GM21447 (cell line): ENCODE data around the gene WDR43.

Experiments
- ATAC-seq: cut with Tn5 transposase; IDR thresholded peaks from one replicate; pipeline ENCODE4 v1.9.1; 2021; ENCODE audit not compliant: unreplicated experiment

The WDR43 gene

GRCh38 chr2:28894470-28895188 is at the start of gene WDR43:
Gene WDR43 (plus strand): TSS chr2:28894667. CDS start chr2:28894699, 32 bp downstream.
- ATAC-seq, result peak; percentile 81

- ATAC-seq, result no peak
Measured at GRCh38 chr2:28855193-28855592, 39.3 kb upstream of the WDR43 start.

- ATAC-seq, result no peak
Measured at GRCh38 chr2:28855977-28856376, 38.5 kb upstream of the WDR43 start.

- ATAC-seq, result no peak
Measured at GRCh38 chr2:28868611-28869010, 25.9 kb upstream of the WDR43 start.

DNA sequence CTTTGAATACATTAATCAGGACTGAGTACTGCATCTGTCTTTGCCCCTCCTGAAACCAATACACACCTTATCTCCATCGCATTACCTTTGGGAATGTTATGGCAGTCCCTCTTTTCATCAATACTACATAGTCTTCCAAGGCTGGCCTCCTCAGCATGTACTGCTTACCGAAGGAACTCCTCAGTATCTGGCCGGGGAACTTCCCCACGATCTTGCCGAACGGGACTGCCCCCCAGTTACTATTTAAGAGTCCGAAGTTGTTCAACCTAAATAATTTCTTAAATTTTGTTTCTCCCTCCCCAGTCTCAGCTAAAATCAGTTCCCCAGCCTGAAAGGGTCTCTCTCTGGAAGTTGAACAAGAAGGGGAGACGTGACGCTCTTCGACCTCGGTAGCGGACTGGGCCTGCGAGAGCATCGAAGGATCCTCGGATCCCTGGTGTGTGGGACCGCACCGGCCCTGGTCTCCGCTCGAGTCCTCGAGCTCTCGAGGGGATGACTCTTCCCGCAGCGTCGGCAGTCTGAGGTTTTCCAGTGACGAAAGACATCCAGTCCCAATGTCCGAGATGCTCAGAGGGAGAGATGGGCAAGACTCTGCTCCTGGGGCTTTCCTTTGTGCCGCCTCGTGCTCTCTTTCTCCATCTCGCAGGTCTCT is 24.8 kb upstream of the WDR43 start:
- peak; percentile 23 for ATAC-seq

DNA sequence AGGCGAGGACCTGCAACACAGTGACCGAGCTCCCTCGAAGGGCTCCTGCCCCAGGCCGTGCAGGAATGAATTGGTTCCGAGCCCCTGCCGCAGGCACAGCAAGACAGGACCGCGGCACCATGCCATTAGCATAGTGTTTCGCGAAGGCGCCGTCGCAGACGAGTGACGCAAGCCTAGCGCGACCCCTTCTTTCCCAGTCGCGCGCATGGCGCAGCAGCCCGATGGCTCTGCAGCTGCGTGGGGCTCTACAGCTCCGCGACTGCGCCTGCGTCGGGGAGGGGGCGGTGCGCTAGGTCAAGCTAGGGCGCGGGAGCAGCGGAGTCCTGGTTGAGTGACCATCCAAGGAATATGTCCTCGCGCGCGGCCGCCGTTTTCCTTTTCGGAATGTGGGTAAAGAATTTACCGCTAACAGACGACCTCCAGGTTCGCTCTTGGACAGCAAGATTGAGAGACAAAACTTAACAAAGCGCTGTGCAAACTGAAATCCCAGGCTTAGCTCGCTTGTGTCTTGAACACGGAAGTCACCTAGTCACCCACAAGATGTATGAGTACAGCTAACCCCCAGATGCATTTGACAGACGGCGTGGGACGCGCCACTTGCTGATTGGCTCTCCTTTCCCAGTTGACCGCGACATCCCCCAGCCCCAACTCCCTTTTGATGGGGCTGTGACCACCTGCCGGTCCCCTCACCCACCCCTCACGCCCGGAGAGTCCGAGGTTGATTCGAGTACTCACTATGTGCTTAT is 24.1 kb upstream of the WDR43 start, which contains the start of gene TRMT61B:
TSS of gene TRMT61B (minus strand) at position 164 of the 746 bp plus-strand sequence. CDS start at position 132, 32 bp downstream.
- ATAC-seq, result peak; percentile 95

- no peak for ATAC-seq
Measured at GRCh38 chr2:28871620-28872019, 22.8 kb upstream of the WDR43 start.

- no peak for ATAC-seq
Measured at GRCh38 chr2:28880193-28880592, 14.3 kb upstream of the WDR43 start.

- ATAC-seq, result no peak
Measured at GRCh38 chr2:28893488-28893887, 979 bp upstream of the WDR43 start.

DNA sequence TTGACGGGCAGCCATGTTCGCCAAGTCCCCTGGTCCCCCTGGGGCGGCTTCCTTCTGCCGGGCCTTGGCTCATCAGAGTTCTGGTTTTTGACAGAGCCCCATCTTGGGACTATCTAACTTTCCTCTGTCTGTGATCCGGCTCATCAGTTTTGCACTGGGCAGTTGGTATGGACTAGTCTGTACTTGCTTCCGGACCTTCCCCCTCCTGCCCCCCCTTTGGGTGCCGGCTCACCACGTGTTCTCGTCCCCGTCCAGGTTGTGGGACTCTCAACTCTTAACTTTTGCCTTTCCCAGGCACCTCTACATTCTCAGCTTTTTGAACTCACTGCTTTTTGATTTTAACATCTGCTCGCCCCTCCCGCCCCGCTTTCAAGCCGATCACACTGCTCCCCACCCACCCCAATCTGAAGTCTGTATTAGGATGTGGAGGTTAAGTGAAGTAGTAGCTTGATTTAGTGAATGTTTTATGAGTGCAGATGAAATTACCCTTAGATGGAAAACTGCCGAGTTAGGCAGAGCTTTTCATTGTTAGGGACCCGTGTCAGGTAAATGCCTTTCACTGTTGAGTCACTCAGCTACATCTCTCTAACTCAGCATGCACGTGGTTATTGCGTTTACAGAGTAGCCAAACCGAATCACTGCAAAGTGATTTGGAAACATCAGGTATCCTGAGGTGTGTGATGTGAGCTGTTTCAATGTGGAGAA is 874 bp downstream of the WDR43 start:
- ATAC-seq, result peak; percentile 38

DNA sequence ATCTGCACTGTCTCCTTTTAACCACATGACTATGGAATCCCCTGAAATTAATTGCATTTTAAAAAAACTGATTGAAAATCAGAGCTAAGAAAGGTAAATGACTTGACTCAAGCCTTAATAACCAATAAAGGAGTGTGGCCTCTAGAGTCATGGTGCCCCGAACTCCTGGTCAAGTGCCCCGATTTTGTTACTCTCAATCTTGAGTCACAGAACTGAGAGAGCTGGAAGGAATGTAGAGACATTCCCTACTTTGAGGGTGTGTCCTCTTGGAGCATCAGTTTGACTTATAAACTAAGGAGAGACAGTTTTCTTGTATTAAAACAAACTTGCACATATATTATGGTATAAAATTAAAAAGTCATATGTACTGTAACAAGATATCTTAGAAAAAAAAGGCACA is 2.4 kb downstream of the WDR43 start:
- no peak for ATAC-seq

GRCh38 chr2:28898048-28898447 is 3.6 kb downstream of the WDR43 start:
- ATAC-seq, result no peak

- ATAC-seq, result no peak
Measured at GRCh38 chr2:28901202-28901601, 6.7 kb downstream of the WDR43 start.

DNA sequence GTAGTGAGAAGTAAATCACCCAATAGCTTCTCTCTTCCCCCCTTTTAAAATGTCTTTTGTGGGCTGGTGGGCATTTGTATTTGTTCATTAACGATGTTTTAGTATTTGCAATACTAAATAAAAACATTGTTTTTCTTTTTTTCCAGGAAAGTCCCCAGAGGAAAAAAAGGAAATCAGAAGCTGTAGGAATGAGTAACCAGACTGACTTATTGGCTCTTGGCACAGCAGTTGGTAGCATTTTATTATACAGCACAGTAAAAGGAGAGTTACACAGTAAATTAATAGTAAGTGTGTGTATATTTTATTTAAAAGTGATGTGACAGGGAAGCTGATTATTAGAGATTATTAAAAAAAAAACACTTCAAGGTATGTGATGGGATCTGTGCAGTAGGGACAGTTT is 7.4 kb downstream of the WDR43 start:
- no peak for ATAC-seq

GRCh38 chr2:28902584-28902983 is 8.1 kb downstream of the WDR43 start:
- ATAC-seq, result no peak

- no peak for ATAC-seq
Measured at GRCh38 chr2:28904295-28904694, 9.8 kb downstream of the WDR43 start.

DNA sequence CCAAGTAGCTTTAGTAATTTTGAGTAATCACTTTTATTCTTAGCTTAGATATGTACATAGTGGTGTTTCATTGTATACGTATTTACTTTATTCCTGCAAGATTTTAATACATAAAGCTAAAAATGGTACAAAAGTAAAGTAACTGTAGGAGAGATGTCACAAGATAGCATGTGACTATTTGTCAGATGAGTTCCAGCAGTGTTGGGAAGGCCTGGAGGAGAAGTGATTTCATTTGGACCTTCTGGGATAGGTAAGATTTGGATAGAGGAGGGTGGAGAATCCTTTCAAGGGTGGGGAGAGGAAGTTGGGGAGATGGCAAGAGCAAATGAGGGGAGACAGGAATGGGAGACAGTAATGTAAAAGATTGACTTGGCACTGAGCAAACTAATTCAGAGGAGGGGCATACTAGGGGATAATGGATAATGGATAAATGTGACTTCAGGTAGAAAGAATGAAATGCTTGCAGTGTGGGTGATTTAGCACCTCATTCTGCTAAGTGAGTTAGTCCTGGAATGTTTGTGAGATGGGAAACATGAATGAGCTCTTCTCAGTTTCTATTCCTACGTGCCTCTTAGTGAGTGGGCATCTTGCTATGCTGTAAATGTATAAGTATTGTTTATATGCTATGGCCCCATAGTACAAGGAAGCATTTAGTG is 10.5 kb downstream of the WDR43 start:
- ATAC-seq, result no peak

- no peak for ATAC-seq
Measured at GRCh38 chr2:28905533-28905932, 11.1 kb downstream of the WDR43 start.

DNA sequence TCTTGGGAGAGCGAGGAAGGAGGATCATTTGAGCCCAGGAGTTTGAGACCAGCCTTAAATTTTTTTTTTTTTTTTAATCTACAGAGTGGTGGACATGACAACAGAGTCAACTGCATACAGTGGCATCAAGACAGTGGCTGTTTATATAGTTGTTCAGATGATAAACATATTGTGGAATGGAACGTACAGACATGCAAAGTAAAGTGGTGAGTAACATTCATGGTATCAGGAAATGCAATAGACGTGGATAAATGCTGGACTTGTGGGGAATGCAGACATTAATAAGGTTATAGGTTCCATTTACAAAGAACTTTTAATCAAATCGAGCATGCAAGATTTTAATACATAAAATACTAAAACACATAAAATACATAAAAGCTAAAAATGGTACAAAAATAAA is 11.9 kb downstream of the WDR43 start:
- ATAC-seq, result no peak

DNA sequence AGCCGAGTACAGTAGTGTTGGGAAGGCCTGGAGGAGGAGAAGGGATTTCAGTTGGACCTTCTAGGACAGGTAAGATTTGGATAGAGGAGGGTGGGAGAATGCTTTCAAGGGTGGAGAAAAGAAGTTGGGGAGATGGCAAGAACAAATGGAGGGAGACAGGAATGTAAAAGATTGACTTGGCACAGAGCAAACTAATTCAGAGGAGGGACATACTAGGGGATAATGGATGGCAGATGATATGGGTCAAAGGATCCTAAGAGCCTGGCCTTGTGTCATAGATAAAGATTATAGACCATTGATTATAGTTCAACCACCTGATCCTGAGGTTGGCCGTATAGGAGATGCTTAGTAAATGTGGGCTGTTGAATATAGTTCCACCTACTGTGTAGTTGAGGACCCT is 12.4 kb downstream of the WDR43 start:
- ATAC-seq, result no peak

- ATAC-seq, result no peak
Measured at GRCh38 chr2:28908172-28908571, 13.7 kb downstream of the WDR43 start.
